Activated T-cell treated with anti-CD3 and anti-CD28 coated beads for 1 hour (primary cell): Measurements from ENCODE around the gene AREL1.
A peak's percentile ranks its signal among the peaks of the same experiment; 100 is the strongest.

Source experiments
- DNase-seq: peaks from one replicate; pipeline ENCODE4 v3.0.0-alpha.2; 2020; ENCODE audit warnings: low read depth

Gene AREL1

GRCh38 chr14:74636424-74637177 is 76.3 kb downstream of the AREL1 start:
- DNase-seq: no peak

- no peak for DNase-seq
These were observed 77.0 kb downstream of the AREL1 start for GRCh38 chr14:74635847-74636246.

GRCh38 chr14:74634964-74635363 is 77.9 kb downstream of the AREL1 start:
- no peak for DNase-seq

- no peak for DNase-seq
These were observed 78.4 kb downstream of the AREL1 start for GRCh38 chr14:74634481-74634880.

GRCh38 chr14:74630881-74631690 is 81.8 kb downstream of the AREL1 start:
- no peak for DNase-seq

- DNase-seq: no peak
These were observed 84.5 kb downstream of the AREL1 start for GRCh38 chr14:74628418-74628817.

GRCh38 chr14:74627076-74627475 is 85.8 kb downstream of the AREL1 start:
- no peak for DNase-seq

GRCh38 chr14:74622257-74622656 is 90.6 kb downstream of the AREL1 start:
- no peak for DNase-seq

- no peak for DNase-seq
These were observed 91.3 kb downstream of the AREL1 start for GRCh38 chr14:74621556-74621955.

- DNase-seq: no peak
These were observed 92.0 kb downstream of the AREL1 start for GRCh38 chr14:74620923-74621322.

- no peak for DNase-seq
These were observed 92.4 kb downstream of the AREL1 start for GRCh38 chr14:74620497-74620921.

GRCh38 chr14:74619672-74620131 is 93.2 kb downstream of the AREL1 start:
- no peak for DNase-seq

GRCh38 chr14:74618078-74618952 is 94.6 kb downstream of the AREL1 start:
- DNase-seq: peak; percentile 47

GRCh38 chr14:74616996-74617700 is 95.7 kb downstream of the AREL1 start:
- DNase-seq: no peak

GRCh38 chr14:74616507-74616906 is 96.4 kb downstream of the AREL1 start:
- DNase-seq: no peak

- DNase-seq: no peak
These were observed 97.1 kb downstream of the AREL1 start for GRCh38 chr14:74615735-74616134.

GRCh38 chr14:74614508-74615495 is 98.1 kb downstream of the AREL1 start:
- DNase-seq: no peak

GRCh38 chr14:74613211-74613914 is 99.5 kb downstream of the AREL1 start:
- no peak for DNase-seq

- peak; percentile 77 for DNase-seq
These were observed 100.4 kb downstream of the AREL1 start for GRCh38 chr14:74612350-74613021.
